ENCODE data around the gene YBX1. TPM values are rescaled to one million over a fixed set of nuclear protein-coding genes. Genes with fewer than 3 reads are reported as not detected.

Gene YBX1
- total and polyA plus RNA-seq, 7 donors: 878 to 1,545 (median 1,131) TPM

DNA sequence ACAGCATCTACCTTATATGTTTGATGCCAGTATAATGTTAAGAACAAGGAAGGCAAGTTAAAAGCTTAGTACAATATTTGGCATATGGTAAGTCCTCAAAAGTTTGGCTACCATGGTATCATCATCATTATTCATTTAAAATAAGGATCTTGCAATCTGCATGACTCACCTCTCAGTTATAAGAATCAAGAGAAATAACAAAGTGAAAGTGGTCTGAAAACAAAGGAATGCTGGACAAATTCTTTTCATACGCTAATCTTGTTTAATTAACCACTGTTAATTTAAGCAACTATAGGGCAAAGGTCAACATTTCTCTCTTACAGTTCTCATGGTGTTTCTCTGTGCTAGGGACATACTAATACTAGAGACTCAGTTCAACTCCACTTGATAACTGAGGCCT, 70.9 kb downstream of the YBX1 start:
- ATAC-seq (no peak), DNase-seq (no peak)
- peaks cover 14 to 88% of the 10 kb centered on the region in 2 donors for H3K36me3 ChIP-seq (ENCODE audit: insufficient read depth in 1 of 2, low read depth in 1 of 2)
- no peak overlapping the region for H3K4me3 ChIP-seq
- intact Hi-C loops (cut with DNase I): loop anchor here in 1 of 2 donors (10.0 kb wide), 1 partner anchor 408 kb away; no protein-coding TSS in a partner anchor
- H3K27me3 ChIP-seq (ENCODE audit: insufficient read depth in 3 of 3, low read length in 2 of 3): no peaks in the 10 kb centered on the region
- 82 to 88% (median 86%) methylated on average over 1 of the region's 1 CpG for WGBS, 3 donors
- H3K9me3 ChIP-seq: no peaks in the 10 kb centered on the region
- no peak for TF ChIP-seq CTCF (IDR thresholded peaks at IDR 0.05)
- no peaks in the 10 kb centered on the region for H3K4me1 ChIP-seq
- H3K27ac ChIP-seq: no peak overlapping the region

Other genes with a start within 250 kb of the YBX1 start
- 1 to 10 TPM in 3 of 4 donors, under 1 TPM in 1; 0.76 to 2.7 (median 1.0) TPM for gene ZMYND12, start 226.4 kb upstream of the YBX1 start, total RNA-seq
- 1 to 10 TPM in 1 of 3 donors, under 1 TPM in 2; 0.39 to 1.2 (median 0.49) TPM for gene ZMYND12, start 226.4 kb upstream of the YBX1 start, polyA plus RNA-seq
- 10 to 100 TPM; 26.1 to 41.0 (median 34.9) TPM for gene PPCS, start 225.9 kb upstream of the YBX1 start, total RNA-seq
- 10 to 100 TPM; 40.8 to 62.9 (median 41.1) TPM for gene PPCS, start 225.9 kb upstream of the YBX1 start, polyA plus RNA-seq
- 1 to 10 TPM in 2 of 4 donors, under 1 TPM in 2; 0.79 to 1.2 (median 1.0) TPM for gene CCDC30, start 219.1 kb upstream of the YBX1 start, total RNA-seq
- gene CCDC30, start 219.1 kb upstream of the YBX1 start, polyA plus RNA-seq: under 1 TPM; 0.39 to 0.92 (median 0.57) TPM
- 10 to 100 TPM in 3 of 4 donors, 1 to 10 TPM in 1; 9.9 to 14.4 (median 10.8) TPM for gene PPIH, start 24.0 kb upstream of the YBX1 start, total RNA-seq
- gene PPIH, start 24.0 kb upstream of the YBX1 start, polyA plus RNA-seq: 10 to 100 TPM; 12.1 to 22.9 (median 15.1) TPM
- gene CLDN19, start 57.8 kb downstream of the YBX1 start, total RNA-seq: not detected
- gene CLDN19, start 57.8 kb downstream of the YBX1 start, polyA plus RNA-seq: under 1 TPM; 0.03 to 0.34 (median 0.14) TPM
- 1 to 10 TPM; 5.1 to 8.5 (median 6.2) TPM for gene P3H1, start 84.6 kb downstream of the YBX1 start, total RNA-seq
- gene P3H1, start 84.6 kb downstream of the YBX1 start, polyA plus RNA-seq: 1 to 10 TPM; 2.9 to 7.0 (median 5.1) TPM
- gene C1orf50, start 84.8 kb downstream of the YBX1 start, total RNA-seq: 10 to 100 TPM in 1 of 4 donors, 1 to 10 TPM in 3; 7.5 to 10.2 (median 8.7) TPM
- 1 to 10 TPM; 2.5 to 6.2 (median 4.2) TPM for gene C1orf50, start 84.8 kb downstream of the YBX1 start, polyA plus RNA-seq
- under 1 TPM; 0.15 to 0.89 (median 0.30) TPM for gene TMEM269, start 102.6 kb downstream of the YBX1 start, total RNA-seq
- under 1 TPM; 0.05 to 0.07 (median 0.06) TPM for gene TMEM269, start 102.6 kb downstream of the YBX1 start, polyA plus RNA-seq
- gene ERMAP, start 134.7 kb downstream of the YBX1 start, total RNA-seq: 1 to 10 TPM; 1.8 to 3.7 (median 2.6) TPM
- gene ERMAP, start 134.7 kb downstream of the YBX1 start, polyA plus RNA-seq: 1 to 10 TPM; 1.4 to 2.0 (median 1.9) TPM
- gene SVBP, start 135.0 kb downstream of the YBX1 start, total RNA-seq: 10 to 100 TPM; 11.7 to 18.4 (median 16.9) TPM
- 10 to 100 TPM; 20.5 to 58.2 (median 27.2) TPM for gene SVBP, start 135.0 kb downstream of the YBX1 start, polyA plus RNA-seq
- 1 to 10 TPM; 4.8 to 8.0 (median 6.4) TPM for gene ZNF691, start 164.2 kb downstream of the YBX1 start, total RNA-seq
- 10 to 100 TPM in 1 of 3 donors, 1 to 10 TPM in 2; 6.7 to 10.8 (median 7.4) TPM for gene ZNF691, start 164.2 kb downstream of the YBX1 start, polyA plus RNA-seq

Data from psoas muscle (tissue), 8 donors.